ENCODE measurements around the gene ODF2. TPM values are rescaled to one million over a fixed set of nuclear protein-coding genes. Genes with fewer than 3 reads are reported as not detected.
"Not testable (repeated sequence)": the region's sequence is repeated elsewhere in the genome, so short reads cannot be mapped to it uniquely, and the experiment has no call there.

Gene ODF2
- total RNA-seq, 1 experiment from 2014 or later = 47.2 TPM

GRCh38 chr9:128479262-128479661, 23.5 kb downstream of the ODF2 start:
- no peak for DNase-seq (ENCODE audit: extremely low read depth, low read depth)

GRCh38 chr9:128481561-128481960, 25.8 kb downstream of the ODF2 start:
- DNase-seq (ENCODE audit: extremely low read depth, low read depth) = no peak

- DNase-seq (ENCODE audit: extremely low read depth, low read depth) = no peak
Observed at GRCh38 chr9:128482186-128482585, 26.4 kb downstream of the ODF2 start.

- DNase-seq (ENCODE audit: extremely low read depth, low read depth) = no peak
Observed at GRCh38 chr9:128484686-128485413, 29.0 kb downstream of the ODF2 start.

- DNase-seq (ENCODE audit: extremely low read depth, low read depth) = no peak
Observed at GRCh38 chr9:128485414-128485855, 29.6 kb downstream of the ODF2 start.

- no peak for DNase-seq (ENCODE audit: extremely low read depth, low read depth)
Observed at GRCh38 chr9:128486201-128486600, 30.4 kb downstream of the ODF2 start.

GRCh38 chr9:128493424-128493823, 37.6 kb downstream of the ODF2 start:
- DNase-seq (ENCODE audit: extremely low read depth, low read depth) = no peak

GRCh38 chr9:128494108-128494745, 38.4 kb downstream of the ODF2 start:
- DNase-seq (ENCODE audit: extremely low read depth, low read depth) = no peak

- DNase-seq (ENCODE audit: extremely low read depth, low read depth) = no peak
Observed at GRCh38 chr9:128494746-128495129, 38.9 kb downstream of the ODF2 start.

GRCh38 chr9:128495296-128495695, 39.5 kb downstream of the ODF2 start:
- DNase-seq (ENCODE audit: extremely low read depth, low read depth) = no peak

GRCh38 chr9:128495804-128496417, 40.1 kb downstream of the ODF2 start:
- no peak for DNase-seq (ENCODE audit: extremely low read depth, low read depth)

- DNase-seq (ENCODE audit: extremely low read depth, low read depth) = no peak
Observed at GRCh38 chr9:128497824-128498610, 42.2 kb downstream of the ODF2 start.

- DNase-seq (ENCODE audit: extremely low read depth, low read depth) = no peak
Observed at GRCh38 chr9:128498911-128499310, 43.1 kb downstream of the ODF2 start.

- no peak for DNase-seq (ENCODE audit: extremely low read depth, low read depth)
Observed at GRCh38 chr9:128499920-128500319, 44.1 kb downstream of the ODF2 start.

GRCh38 chr9:128503415-128503825, 47.6 kb downstream of the ODF2 start:
- not testable (repeated sequence) for DNase-seq (ENCODE audit: extremely low read depth, low read depth)

GRCh38 chr9:128503870-128504269, 48.1 kb downstream of the ODF2 start:
- no peak for DNase-seq (ENCODE audit: extremely low read depth, low read depth)

GRCh38 chr9:128504485-128505413, 48.9 kb downstream of the ODF2 start, which contains the start of gene GLE1:
Gene GLE1 (plus strand): TSS chr9:128504719. CDS start chr9:128504806, 87 bp downstream.
- DNase-seq (ENCODE audit: extremely low read depth, low read depth) = peak; percentile 90

GRCh38 chr9:128505414-128505765, 49.6 kb downstream of the ODF2 start:
- no peak for DNase-seq (ENCODE audit: extremely low read depth, low read depth)

- DNase-seq (ENCODE audit: extremely low read depth, low read depth) = not testable (repeated sequence)
Observed at GRCh38 chr9:128505906-128506305, 50.1 kb downstream of the ODF2 start.

- DNase-seq (ENCODE audit: extremely low read depth, low read depth) = no peak
Observed at GRCh38 chr9:128512820-128513219, 57.0 kb downstream of the ODF2 start.

All from NCI-H460 (cell line).